HEK293 (cell line): Measurements from ENCODE around the gene DMD.

Experiments used
- CTCF ChIA-PET: fragments of 350-600 bp; formaldehyde crosslinking; extraction: SDS; loops from one replicate; lab custom pipeline; 2021; ENCODE audit warnings: antibody characterized with exemption; lab: Yijun Ruan, JAX
- POLR2A ChIA-PET: fragments of 300-600 bp; formaldehyde crosslinking; extraction: SDS; loops from one replicate; lab custom pipeline; 2020; ENCODE audit warnings: antibody characterized with exemption, inconsistent platforms; lab: Yijun Ruan, JAX
- H3K27ac ChIP-seq: fragments of 200-500 bp; sonication (Bioruptor generic); 2 replicates; pipeline ENCODE4 v1.5.1; 2014; ENCODE audit warnings: low read depth, low read length, control low read depth, inconsistent platforms; ENCODE audit errors: extremely low read depth
- H3K36me3 ChIP-seq, 2 experiments: fragments of 200-500 bp in 1 of 2; sonication (Bioruptor generic) in 1 of 2; 1 replicate in 1 of 2; 2 replicates in 1 of 2; pipeline ENCODE4 v1.5.1; 2014 to 2017; ENCODE audit warnings: inconsistent platforms in 2 of 2, low read length in 2 of 2; ENCODE audit not compliant: control insufficient read depth in 2 of 2, insufficient read depth in 1 of 2
- H3K4me1 ChIP-seq: fragments of 200-500 bp; sonication (Bioruptor generic); 2 replicates; pipeline ENCODE4 v1.5.1; 2014; ENCODE audit warnings: mild to moderate bottlenecking, low read length, inconsistent platforms; ENCODE audit not compliant: control insufficient read depth, insufficient read depth
- H3K4me3 ChIP-seq: 2 replicates; pipeline ENCODE4 v1.5.1; 2011; ENCODE audit warnings: low read depth, mild to moderate bottlenecking, control low read depth, low read length, moderate library complexity
- H3K9me3 ChIP-seq: fragments of 200-500 bp; sonication (Bioruptor generic); 2 replicates; pipeline ENCODE4 v1.5.1; 2014; ENCODE audit warnings: low read depth, low read length, inconsistent platforms; ENCODE audit not compliant: control insufficient read depth, insufficient read depth
- FEZF1 ChIP-seq: fragments of 450-650 bp; formaldehyde crosslinking; IDR thresholded peaks from 2 replicates; pipeline ENCODE4 v1.5.1; 2016; ENCODE audit warnings: missing biosample characterization, missing genetic modification characterization
- GLIS2 ChIP-seq: fragments of 450-650 bp; formaldehyde crosslinking; IDR thresholded peaks from 2 replicates; pipeline ENCODE4 v1.5.1; 2016; ENCODE audit warnings: missing biosample characterization, missing genetic modification characterization
- HOXA7 ChIP-seq: sonication (generic); formaldehyde crosslinking; IDR thresholded peaks from 2 replicates; pipeline ENCODE4 v1.8.1; 2022; ENCODE audit warnings: missing genetic modification reagents, borderline replicate concordance
- HOXC10 ChIP-seq: sonication (generic); formaldehyde crosslinking; IDR thresholded peaks from 2 replicates; pipeline ENCODE4 v1.8.1; 2023; ENCODE audit warnings: mild to moderate bottlenecking, missing genetic modification reagents
- KLF1 ChIP-seq: fragments of 450-650 bp; formaldehyde crosslinking; IDR thresholded peaks from 2 replicates; pipeline ENCODE4 v1.5.1; 2016; ENCODE audit warnings: missing biosample characterization, missing genetic modification characterization
- OVOL3 ChIP-seq: fragments of 450-650 bp; formaldehyde crosslinking; IDR thresholded peaks from 2 replicates; pipeline ENCODE4 v1.5.1; 2016; ENCODE audit warnings: missing biosample characterization, missing genetic modification characterization
- ZNF140 ChIP-seq: fragments of 450-650 bp; formaldehyde crosslinking; IDR thresholded peaks from 2 replicates; pipeline ENCODE4 v1.5.1; 2016; ENCODE audit warnings: missing biosample characterization, missing genetic modification characterization
- ZNF169 ChIP-seq: fragments of 450-650 bp; formaldehyde crosslinking; IDR thresholded peaks from 2 replicates; pipeline ENCODE4 v1.5.1; 2016; ENCODE audit warnings: missing biosample characterization, missing genetic modification characterization
- ZNF223 ChIP-seq: fragments of 450-650 bp; formaldehyde crosslinking; IDR thresholded peaks from 2 replicates; pipeline ENCODE4 v1.5.1; 2016; ENCODE audit warnings: missing biosample characterization, missing genetic modification characterization
- ZNF366 ChIP-seq: fragments of 450-650 bp; formaldehyde crosslinking; conservative IDR thresholded peaks from 2 replicates; pipeline ENCODE4 v1.5.1; 2016; ENCODE audit warnings: missing biosample characterization, missing genetic modification characterization
- ZNF391 ChIP-seq: fragments of 450-650 bp; formaldehyde crosslinking; IDR thresholded peaks from 2 replicates; pipeline ENCODE4 v1.5.1; 2016; ENCODE audit warnings: low read depth, missing biosample characterization, missing genetic modification characterization, borderline replicate concordance
- ZNF404 ChIP-seq: fragments of 450-650 bp; formaldehyde crosslinking; IDR thresholded peaks from 2 replicates; pipeline ENCODE4 v1.5.1; 2017; ENCODE audit warnings: missing biosample characterization, missing genetic modification characterization
- ZNF423 ChIP-seq: fragments of 450-650 bp; formaldehyde crosslinking; IDR thresholded peaks from 2 replicates; pipeline ENCODE4 v1.5.1; 2016; ENCODE audit warnings: missing biosample characterization, missing genetic modification characterization
- ZNF501 ChIP-seq: fragments of 450-650 bp; formaldehyde crosslinking; IDR thresholded peaks from 2 replicates; pipeline ENCODE4 v1.5.1; 2016; ENCODE audit warnings: missing biosample characterization, missing genetic modification characterization
- ZNF521 ChIP-seq: fragments of 450-650 bp; formaldehyde crosslinking; IDR thresholded peaks from 2 replicates; pipeline ENCODE4 v1.5.1; 2017; ENCODE audit warnings: missing biosample characterization, mild to moderate bottlenecking, missing genetic modification characterization
- ZNF560 ChIP-seq: fragments of 450-650 bp; formaldehyde crosslinking; IDR thresholded peaks from 2 replicates; pipeline ENCODE4 v1.5.1; 2017; ENCODE audit warnings: missing biosample characterization, missing genetic modification characterization, borderline replicate concordance
- ZNF561 ChIP-seq: fragments of 450-650 bp; IDR thresholded peaks from 2 replicates; pipeline ENCODE4 v1.5.1; 2018; ENCODE audit warnings: missing biosample characterization, missing genetic modification characterization, borderline replicate concordance
- ZNF596 ChIP-seq: fragments of 450-650 bp; IDR thresholded peaks from 2 replicates; pipeline ENCODE4 v1.5.0; 2018; ENCODE audit warnings: missing biosample characterization, mild to moderate bottlenecking, missing genetic modification characterization, moderate library complexity
- ZNF654 ChIP-seq: fragments of 450-650 bp; formaldehyde crosslinking; IDR thresholded peaks from 2 replicates; pipeline ENCODE4 v1.5.1; 2016; ENCODE audit warnings: low read depth, missing biosample characterization, missing genetic modification characterization
- ZNF664 ChIP-seq: fragments of 450-650 bp; formaldehyde crosslinking; IDR thresholded peaks from 2 replicates; pipeline ENCODE4 v1.5.1; 2016; ENCODE audit warnings: missing biosample characterization, missing genetic modification characterization
- ZNF707 ChIP-seq: fragments of 450-650 bp; formaldehyde crosslinking; IDR thresholded peaks from 2 replicates; pipeline ENCODE4 v1.5.1; 2016; ENCODE audit warnings: missing biosample characterization, missing genetic modification characterization
- ZNF747 ChIP-seq: fragments of 450-650 bp; formaldehyde crosslinking; IDR thresholded peaks from 2 replicates; pipeline ENCODE4 v1.5.1; 2016; ENCODE audit warnings: missing biosample characterization, missing genetic modification characterization
- ZNF785 ChIP-seq: fragments of 450-650 bp; formaldehyde crosslinking; IDR thresholded peaks from 2 replicates; pipeline ENCODE4 v1.5.1; 2016; ENCODE audit warnings: missing biosample characterization, missing genetic modification characterization
- ZNF837 ChIP-seq: fragments of 450-650 bp; formaldehyde crosslinking; IDR thresholded peaks from 2 replicates; pipeline ENCODE4 v1.5.1; 2016; ENCODE audit warnings: missing biosample characterization, missing genetic modification characterization
- ZNF843 ChIP-seq: fragments of 450-650 bp; formaldehyde crosslinking; IDR thresholded peaks from 2 replicates; pipeline ENCODE4 v1.5.1; 2016; ENCODE audit warnings: missing biosample characterization, missing genetic modification characterization
- TF ChIP-seq, protein P1 (sequence below): fragments of 450-650 bp; formaldehyde crosslinking; IDR thresholded peaks from 2 replicates; pipeline ENCODE4 v1.5.1; 2016; ENCODE audit warnings: missing biosample characterization, missing genetic modification characterization
- TF ChIP-seq, protein P2 (sequence below): fragments of 450-650 bp; formaldehyde crosslinking; IDR thresholded peaks from 2 replicates; pipeline ENCODE4 v1.5.1; 2016; ENCODE audit warnings: missing biosample characterization, missing genetic modification characterization
- TF ChIP-seq, protein P3 (sequence below): fragments of 450-650 bp; formaldehyde crosslinking; IDR thresholded peaks from 2 replicates; pipeline ENCODE4 v1.5.1; 2016; ENCODE audit warnings: missing biosample characterization, missing genetic modification characterization
- TF ChIP-seq, protein P4 (sequence below): fragments of 450-650 bp; formaldehyde crosslinking; IDR thresholded peaks from 2 replicates; pipeline ENCODE4 v1.5.1; 2017; ENCODE audit warnings: missing biosample characterization, missing genetic modification characterization
- TF ChIP-seq, protein P5 (sequence below): fragments of 450-650 bp; formaldehyde crosslinking; IDR thresholded peaks from 2 replicates; pipeline ENCODE4 v1.5.1; 2016; ENCODE audit warnings: missing biosample characterization, missing genetic modification characterization

DMD gene

DNA sequence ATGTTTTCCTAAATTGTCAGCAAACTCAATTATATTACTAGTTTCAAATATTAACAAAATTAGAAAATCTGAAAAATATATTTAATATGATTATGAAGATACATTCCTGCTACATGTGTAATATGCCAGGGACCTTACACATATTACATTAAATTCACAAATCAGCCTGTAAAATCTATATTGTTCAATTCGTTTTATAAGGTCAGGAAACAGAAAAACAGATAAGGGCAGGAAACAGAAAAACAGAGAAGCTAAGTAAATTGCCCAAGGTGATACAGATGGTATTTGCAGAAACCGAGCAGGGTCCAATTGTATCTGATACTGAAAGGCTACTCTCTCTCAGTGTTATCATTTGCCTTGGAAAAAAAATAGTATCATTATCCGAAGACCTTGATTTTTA is 739.0 kb downstream of the DMD start:
- ChIA-PET CTCF (no interaction called here), POLR2A (no interaction called here)
- Histone ChIP-seq H3K4me3 (no peak overlapping the region), H3K9me3 (no peaks in the 10 kb centered on the region), H3K36me3 (no peaks in the 10 kb centered on the region), H3K27ac (no peak overlapping the region)
- TF ChIP-seq OVOL3 (tag by site-specific recombination) (no peak), HOXC10 (CRISPR knock-in tag) (no peak), ZNF664 (tag by site-specific recombination) (no peak), ZNF423 (tag by site-specific recombination) (no peak), GLIS2 (no peak), ZNF223 (tag by site-specific recombination) (no peak), ZNF785 (tag by site-specific recombination) (no peak), ZNF404 (tag by site-specific recombination) (no peak), ZNF596 (tag by site-specific recombination) (no peak), ZNF707 (tag by site-specific recombination) (no peak), ZNF837 (tag by site-specific recombination) (no peak), HOXA7 (no peak), FEZF1 (tag by site-specific recombination) (no peak), ZNF501 (no peak), ZNF747 (tag by site-specific recombination) (no peak), ZNF521 (tag by site-specific recombination) (no peak)
- TF ChIP-seq, protein P1, sequence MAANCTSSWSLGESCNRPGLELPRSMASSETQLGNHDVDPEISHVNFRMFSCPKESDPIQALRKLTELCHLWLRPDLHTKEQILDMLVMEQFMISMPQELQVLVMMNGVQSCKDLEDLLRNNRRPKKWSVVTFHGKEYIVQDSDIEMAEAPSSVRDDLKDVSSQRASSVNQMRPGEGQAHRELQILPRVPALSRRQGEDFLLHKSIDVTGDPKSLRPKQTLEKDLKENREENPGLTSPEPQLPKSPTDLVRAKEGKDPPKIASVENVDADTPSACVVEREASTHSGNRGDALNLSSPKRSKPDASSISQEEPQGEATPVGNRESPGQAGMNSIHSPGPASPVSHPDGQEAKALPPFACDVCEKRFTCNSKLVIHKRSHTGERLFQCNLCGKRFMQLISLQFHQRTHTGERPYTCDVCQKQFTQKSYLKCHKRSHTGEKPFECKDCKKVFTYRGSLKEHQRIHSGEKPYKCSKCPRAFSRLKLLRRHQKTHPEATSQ, result no peak
- TF ChIP-seq, protein P2, sequence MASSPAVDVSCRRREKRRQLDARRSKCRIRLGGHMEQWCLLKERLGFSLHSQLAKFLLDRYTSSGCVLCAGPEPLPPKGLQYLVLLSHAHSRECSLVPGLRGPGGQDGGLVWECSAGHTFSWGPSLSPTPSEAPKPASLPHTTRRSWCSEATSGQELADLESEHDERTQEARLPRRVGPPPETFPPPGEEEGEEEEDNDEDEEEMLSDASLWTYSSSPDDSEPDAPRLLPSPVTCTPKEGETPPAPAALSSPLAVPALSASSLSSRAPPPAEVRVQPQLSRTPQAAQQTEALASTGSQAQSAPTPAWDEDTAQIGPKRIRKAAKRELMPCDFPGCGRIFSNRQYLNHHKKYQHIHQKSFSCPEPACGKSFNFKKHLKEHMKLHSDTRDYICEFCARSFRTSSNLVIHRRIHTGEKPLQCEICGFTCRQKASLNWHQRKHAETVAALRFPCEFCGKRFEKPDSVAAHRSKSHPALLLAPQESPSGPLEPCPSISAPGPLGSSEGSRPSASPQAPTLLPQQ, result no peak
- TF ChIP-seq, protein P3, sequence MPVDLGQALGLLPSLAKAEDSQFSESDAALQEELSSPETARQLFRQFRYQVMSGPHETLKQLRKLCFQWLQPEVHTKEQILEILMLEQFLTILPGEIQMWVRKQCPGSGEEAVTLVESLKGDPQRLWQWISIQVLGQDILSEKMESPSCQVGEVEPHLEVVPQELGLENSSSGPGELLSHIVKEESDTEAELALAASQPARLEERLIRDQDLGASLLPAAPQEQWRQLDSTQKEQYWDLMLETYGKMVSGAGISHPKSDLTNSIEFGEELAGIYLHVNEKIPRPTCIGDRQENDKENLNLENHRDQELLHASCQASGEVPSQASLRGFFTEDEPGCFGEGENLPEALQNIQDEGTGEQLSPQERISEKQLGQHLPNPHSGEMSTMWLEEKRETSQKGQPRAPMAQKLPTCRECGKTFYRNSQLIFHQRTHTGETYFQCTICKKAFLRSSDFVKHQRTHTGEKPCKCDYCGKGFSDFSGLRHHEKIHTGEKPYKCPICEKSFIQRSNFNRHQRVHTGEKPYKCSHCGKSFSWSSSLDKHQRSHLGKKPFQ (tag by site-specific recombination), result no peak
- TF ChIP-seq, all 188 proteins: peak for 0
- no peaks in the 10 kb centered on the region for H3K4me1 ChIP-seq

DNA sequence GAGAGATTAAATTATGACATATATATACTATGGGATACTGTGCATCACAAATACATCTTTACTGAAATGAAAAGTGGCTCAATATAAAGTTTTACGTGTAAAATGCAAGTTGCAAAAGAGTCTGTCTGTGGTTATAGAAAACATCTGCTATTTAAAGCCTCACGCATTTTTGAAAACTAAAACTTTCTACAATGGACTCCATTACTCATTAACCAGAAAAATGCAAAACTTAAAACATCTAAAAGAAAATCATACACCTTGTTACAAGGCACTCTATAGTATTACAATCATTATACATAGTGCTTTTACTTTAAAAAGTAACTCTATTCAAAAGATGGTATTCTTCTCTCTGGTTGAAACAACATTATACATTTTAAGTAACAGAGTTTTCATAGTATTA is 755.6 kb downstream of the DMD start:
- Histone ChIP-seq H3K9me3 (no peaks in the 10 kb centered on the region), H3K27ac (no peak overlapping the region), H3K4me3 (no peak overlapping the region), H3K4me1 (no peaks in the 10 kb centered on the region), H3K36me3 (no peaks in the 10 kb centered on the region)
- POLR2A ChIA-PET, result no interaction called here
- TF ChIP-seq ZNF140 (tag by site-specific recombination) (no peak), ZNF560 (tag by site-specific recombination) (no peak), ZNF747 (tag by site-specific recombination) (no peak), ZNF391 (no peak), ZNF707 (tag by site-specific recombination) (no peak), ZNF561 (tag by site-specific recombination) (no peak), ZNF366 (tag by site-specific recombination) (no peak), ZNF843 (tag by site-specific recombination) (no peak), KLF1 (tag by site-specific recombination) (no peak), ZNF654 (tag by site-specific recombination) (no peak), ZNF169 (no peak)
- TF ChIP-seq, protein P4, sequence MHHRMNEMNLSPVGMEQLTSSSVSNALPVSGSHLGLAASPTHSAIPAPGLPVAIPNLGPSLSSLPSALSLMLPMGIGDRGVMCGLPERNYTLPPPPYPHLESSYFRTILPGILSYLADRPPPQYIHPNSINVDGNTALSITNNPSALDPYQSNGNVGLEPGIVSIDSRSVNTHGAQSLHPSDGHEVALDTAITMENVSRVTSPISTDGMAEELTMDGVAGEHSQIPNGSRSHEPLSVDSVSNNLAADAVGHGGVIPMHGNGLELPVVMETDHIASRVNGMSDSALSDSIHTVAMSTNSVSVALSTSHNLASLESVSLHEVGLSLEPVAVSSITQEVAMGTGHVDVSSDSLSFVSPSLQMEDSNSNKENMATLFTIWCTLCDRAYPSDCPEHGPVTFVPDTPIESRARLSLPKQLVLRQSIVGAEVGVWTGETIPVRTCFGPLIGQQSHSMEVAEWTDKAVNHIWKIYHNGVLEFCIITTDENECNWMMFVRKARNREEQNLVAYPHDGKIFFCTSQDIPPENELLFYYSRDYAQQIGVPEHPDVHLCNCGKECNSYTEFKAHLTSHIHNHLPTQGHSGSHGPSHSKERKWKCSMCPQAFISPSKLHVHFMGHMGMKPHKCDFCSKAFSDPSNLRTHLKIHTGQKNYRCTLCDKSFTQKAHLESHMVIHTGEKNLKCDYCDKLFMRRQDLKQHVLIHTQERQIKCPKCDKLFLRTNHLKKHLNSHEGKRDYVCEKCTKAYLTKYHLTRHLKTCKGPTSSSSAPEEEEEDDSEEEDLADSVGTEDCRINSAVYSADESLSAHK (tag by site-specific recombination), result no peak
- TF ChIP-seq, protein P5, sequence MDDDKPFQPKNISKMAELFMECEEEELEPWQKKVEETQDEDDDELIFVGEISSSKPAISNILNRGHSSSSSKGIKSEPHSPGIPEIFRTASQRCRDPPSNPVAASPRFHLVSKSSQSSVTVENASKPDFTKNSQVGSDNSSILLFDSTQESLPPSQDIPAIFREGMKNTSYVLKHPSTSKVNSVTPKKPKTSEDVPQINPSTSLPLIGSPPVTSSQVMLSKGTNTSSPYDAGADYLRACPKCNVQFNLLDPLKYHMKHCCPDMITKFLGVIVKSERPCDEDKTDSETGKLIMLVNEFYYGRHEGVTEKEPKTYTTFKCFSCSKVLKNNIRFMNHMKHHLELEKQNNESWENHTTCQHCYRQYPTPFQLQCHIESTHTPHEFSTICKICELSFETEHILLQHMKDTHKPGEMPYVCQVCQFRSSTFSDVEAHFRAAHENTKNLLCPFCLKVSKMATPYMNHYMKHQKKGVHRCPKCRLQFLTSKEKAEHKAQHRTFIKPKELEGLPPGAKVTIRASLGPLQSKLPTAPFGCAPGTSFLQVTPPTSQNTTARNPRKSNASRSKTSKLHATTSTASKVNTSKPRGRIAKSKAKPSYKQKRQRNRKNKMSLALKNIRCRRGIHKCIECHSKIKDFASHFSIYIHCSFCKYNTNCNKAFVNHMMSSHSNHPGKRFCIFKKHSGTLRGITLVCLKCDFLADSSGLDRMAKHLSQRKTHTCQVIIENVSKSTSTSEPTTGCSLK, result no peak
- TF ChIP-seq, all 188 proteins: peak for 0
- CTCF ChIA-PET, result no interaction called here
